ENCODE measurements around the gene ZBED5. TPM values are rescaled to one million over a fixed set of nuclear protein-coding genes. Genes with fewer than 3 reads are reported as not detected.

ZBED5 gene
- total and polyA plus RNA-seq, 2 experiments from 2014 or later = 30.5 to 46.2 TPM

DNA sequence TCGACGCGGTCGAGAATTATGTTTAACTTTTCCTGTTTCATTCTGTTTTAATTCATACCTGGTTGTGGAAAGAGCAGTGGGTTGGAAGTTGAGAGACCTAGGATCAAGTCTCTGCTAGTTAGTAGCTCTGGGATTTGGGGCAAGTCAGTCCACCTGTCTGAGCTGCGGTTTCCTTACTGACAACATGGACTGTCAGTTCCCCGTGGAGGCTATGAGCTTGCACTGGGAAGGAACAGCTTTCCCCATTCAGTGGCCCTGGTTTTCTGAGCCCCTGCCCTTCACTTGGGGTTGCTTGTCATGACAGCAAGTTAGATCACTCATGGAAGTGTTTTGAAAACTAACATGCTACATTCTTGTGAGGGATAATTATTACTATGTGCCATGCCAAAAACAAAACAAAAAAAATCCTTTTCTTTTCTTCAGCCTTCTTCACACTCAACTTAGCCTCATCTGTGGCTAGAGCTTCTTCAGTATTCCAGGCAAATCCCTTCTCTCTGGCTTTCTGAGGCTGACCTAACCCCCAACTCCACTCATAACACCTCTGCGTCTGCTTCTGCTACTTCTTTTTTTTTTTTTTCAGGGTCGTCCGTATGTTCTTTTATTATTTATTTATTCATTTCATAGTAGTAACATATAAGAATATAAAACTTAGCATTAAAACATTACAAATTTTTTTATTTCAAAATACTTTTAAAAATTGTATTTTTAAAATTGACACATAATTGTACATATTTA is 43.0 kb upstream of the ZBED5 start:
- Histone ChIP-seq H2AFZ (peak overlapping the region; percentile 58), H3K4me1 (ENCODE audit: insufficient read depth) (peaks cover 33% of the 10 kb centered on the region), H3K9me2 (replicated peaks; ENCODE audit: insufficient read depth) (no peaks in the 10 kb centered on the region), H4K20me1 (ENCODE audit: insufficient read depth, poor library complexity, severe bottlenecking) (no peaks in the 10 kb centered on the region), H3K27me3 (no peaks in the 10 kb centered on the region), H3K4me2 (peak overlapping the region; percentile 65), H3K36me3 (replicated peaks; ENCODE audit: insufficient read depth, low read depth) (no peaks in the 10 kb centered on the region), H3K79me2 (no peaks in the 10 kb centered on the region), H3K27ac (peak overlapping the region; percentile 92), H3K4me3 (no peak overlapping the region), H3K9me3 (ENCODE audit: low read depth) (no peaks in the 10 kb centered on the region)
- TF ChIP-seq EZH2 (IDR thresholded peaks at IDR 0.05; ENCODE audit: borderline replicate concordance) = no peak
- no peak for TF ChIP-seq EZH2phosphoT487 (IDR thresholded peaks at IDR 0.05; ENCODE audit: low read depth, severe bottlenecking, unreplicated experiment)
- TF ChIP-seq, protein P1, sequence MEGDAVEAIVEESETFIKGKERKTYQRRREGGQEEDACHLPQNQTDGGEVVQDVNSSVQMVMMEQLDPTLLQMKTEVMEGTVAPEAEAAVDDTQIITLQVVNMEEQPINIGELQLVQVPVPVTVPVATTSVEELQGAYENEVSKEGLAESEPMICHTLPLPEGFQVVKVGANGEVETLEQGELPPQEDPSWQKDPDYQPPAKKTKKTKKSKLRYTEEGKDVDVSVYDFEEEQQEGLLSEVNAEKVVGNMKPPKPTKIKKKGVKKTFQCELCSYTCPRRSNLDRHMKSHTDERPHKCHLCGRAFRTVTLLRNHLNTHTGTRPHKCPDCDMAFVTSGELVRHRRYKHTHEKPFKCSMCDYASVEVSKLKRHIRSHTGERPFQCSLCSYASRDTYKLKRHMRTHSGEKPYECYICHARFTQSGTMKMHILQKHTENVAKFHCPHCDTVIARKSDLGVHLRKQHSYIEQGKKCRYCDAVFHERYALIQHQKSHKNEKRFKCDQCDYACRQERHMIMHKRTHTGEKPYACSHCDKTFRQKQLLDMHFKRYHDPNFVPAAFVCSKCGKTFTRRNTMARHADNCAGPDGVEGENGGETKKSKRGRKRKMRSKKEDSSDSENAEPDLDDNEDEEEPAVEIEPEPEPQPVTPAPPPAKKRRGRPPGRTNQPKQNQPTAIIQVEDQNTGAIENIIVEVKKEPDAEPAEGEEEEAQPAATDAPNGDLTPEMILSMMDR (IDR thresholded peaks at IDR 0.05; ENCODE audit: poor library complexity) = no peak
- DNase-seq (ENCODE audit: low spot score) = no peak
- WGBS (ENCODE audit: low lambda C conversion rate, missing lambda C conversion rate) = 66% methylated on average over 9 of the region's 9 CpGs

DNA sequence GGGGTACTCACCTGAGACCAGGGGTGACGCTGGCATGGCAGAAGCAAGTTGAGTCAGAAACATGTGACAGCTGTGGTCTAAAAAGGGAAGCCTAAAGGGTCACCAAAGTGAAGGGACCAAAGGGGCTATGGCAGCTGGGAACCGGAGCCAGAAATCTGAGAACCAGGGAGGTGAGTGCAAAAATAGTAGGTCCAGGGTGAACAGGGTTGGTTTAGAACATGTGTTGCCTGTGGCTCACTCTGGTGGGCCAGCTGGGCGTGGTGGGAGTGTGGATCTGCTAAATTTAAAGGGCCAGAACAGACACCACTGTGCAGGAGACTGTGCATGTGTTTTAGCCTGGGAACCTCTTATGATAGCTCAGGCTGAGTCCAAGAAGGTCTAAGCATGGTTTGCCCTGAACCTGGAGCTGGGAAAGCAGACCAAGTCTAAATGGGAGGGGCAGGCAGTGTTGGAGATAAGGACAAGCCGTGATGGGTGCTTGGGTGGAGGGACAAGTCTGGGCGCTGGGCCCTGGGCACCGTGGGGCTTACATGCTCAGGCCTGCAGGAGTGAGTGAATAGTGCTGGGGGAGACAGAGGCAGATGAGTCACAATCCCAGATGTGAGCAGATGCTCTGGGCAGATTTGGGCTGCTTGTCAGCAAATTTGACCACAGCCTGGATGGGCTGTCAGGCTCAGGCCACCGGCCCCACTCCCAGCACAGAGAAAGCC is 41.4 kb upstream of the ZBED5 start:
- peak; percentile 62 for DNase-seq (ENCODE audit: low spot score)
- Histone ChIP-seq H3K4me2 (peak overlapping the region; percentile 65), H3K9me3 (ENCODE audit: low read depth) (no peaks in the 10 kb centered on the region), H3K9me2 (replicated peaks; ENCODE audit: insufficient read depth) (no peaks in the 10 kb centered on the region), H3K27ac (peak overlapping the region; percentile 92), H3K36me3 (replicated peaks; ENCODE audit: insufficient read depth, low read depth) (no peaks in the 10 kb centered on the region), H3K27me3 (no peaks in the 10 kb centered on the region), H2AFZ (peak overlapping the region; percentile 45), H4K20me1 (ENCODE audit: insufficient read depth, poor library complexity, severe bottlenecking) (no peaks in the 10 kb centered on the region), H3K4me1 (ENCODE audit: insufficient read depth) (peaks cover 40% of the 10 kb centered on the region), H3K79me2 (no peaks in the 10 kb centered on the region), H3K4me3 (no peak overlapping the region)
- 59% methylated on average over 7 of the region's 7 CpGs for WGBS (ENCODE audit: low lambda C conversion rate, missing lambda C conversion rate)
- TF ChIP-seq EZH2 (IDR thresholded peaks at IDR 0.05; ENCODE audit: borderline replicate concordance) = no peak
- no peak for TF ChIP-seq EZH2phosphoT487 (IDR thresholded peaks at IDR 0.05; ENCODE audit: low read depth, severe bottlenecking, unreplicated experiment)
- TF ChIP-seq, protein P1 (IDR thresholded peaks at IDR 0.05; ENCODE audit: poor library complexity) = no peak

DNA sequence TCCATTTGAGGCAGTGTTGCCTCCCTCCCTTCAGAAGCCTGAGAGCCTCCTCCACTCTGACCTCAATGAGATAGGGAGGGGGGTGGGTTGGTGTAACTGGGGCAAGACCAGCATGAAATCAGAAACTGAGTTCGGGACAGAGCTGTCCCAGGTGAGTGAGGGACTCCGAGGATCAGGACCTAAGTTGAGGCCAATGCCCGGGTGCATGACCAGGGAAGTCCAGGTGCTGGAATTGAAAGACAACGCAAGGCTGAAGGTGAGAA is 40.8 kb upstream of the ZBED5 start:
- no peaks in the 10 kb centered on the region for H3K36me3 ChIP-seq (replicated peaks; ENCODE audit: insufficient read depth, low read depth)
- peak overlapping the region; percentile 45 for H2AFZ ChIP-seq
- no peaks in the 10 kb centered on the region for H3K9me2 ChIP-seq (replicated peaks; ENCODE audit: insufficient read depth)
- no peak for TF ChIP-seq EZH2 (IDR thresholded peaks at IDR 0.05; ENCODE audit: borderline replicate concordance)
- TF ChIP-seq, protein P1 (IDR thresholded peaks at IDR 0.05; ENCODE audit: poor library complexity) = no peak
- TF ChIP-seq EZH2phosphoT487 (IDR thresholded peaks at IDR 0.05; ENCODE audit: low read depth, severe bottlenecking, unreplicated experiment) = no peak
- peak overlapping the region; percentile 92 for H3K27ac ChIP-seq
- 97% methylated on average over 4 of the region's 4 CpGs for WGBS (ENCODE audit: low lambda C conversion rate, missing lambda C conversion rate)
- no peaks in the 10 kb centered on the region for H3K79me2 ChIP-seq
- H3K4me3 ChIP-seq = no peak overlapping the region
- peak overlapping the region; percentile 65 for H3K4me2 ChIP-seq
- H3K9me3 ChIP-seq (ENCODE audit: low read depth) = no peaks in the 10 kb centered on the region
- no peaks in the 10 kb centered on the region for H4K20me1 ChIP-seq (ENCODE audit: insufficient read depth, poor library complexity, severe bottlenecking)
- H3K27me3 ChIP-seq = no peaks in the 10 kb centered on the region
- DNase-seq (ENCODE audit: low spot score) = no peak
- peaks cover 45% of the 10 kb centered on the region for H3K4me1 ChIP-seq (ENCODE audit: insufficient read depth)

Measured in hepatocyte (in vitro differentiated cells).